IPS-NIHi7 (cell line): ENCODE measurements around the gene ANXA10.
"Not testable (repeated sequence)": the region's sequence is repeated elsewhere in the genome, so short reads cannot be mapped to it uniquely, and the experiment has no call there.

ENCODE experiments used
- DNase-seq: peaks from one replicate; pipeline ENCODE4 v3.0.0; 2012; ENCODE audit warnings: mixed read lengths; ENCODE audit errors: extremely low spot score

The ANXA10 gene, protein sequence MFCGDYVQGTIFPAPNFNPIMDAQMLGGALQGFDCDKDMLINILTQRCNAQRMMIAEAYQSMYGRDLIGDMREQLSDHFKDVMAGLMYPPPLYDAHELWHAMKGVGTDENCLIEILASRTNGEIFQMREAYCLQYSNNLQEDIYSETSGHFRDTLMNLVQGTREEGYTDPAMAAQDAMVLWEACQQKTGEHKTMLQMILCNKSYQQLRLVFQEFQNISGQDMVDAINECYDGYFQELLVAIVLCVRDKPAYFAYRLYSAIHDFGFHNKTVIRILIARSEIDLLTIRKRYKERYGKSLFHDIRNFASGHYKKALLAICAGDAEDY

DNA sequence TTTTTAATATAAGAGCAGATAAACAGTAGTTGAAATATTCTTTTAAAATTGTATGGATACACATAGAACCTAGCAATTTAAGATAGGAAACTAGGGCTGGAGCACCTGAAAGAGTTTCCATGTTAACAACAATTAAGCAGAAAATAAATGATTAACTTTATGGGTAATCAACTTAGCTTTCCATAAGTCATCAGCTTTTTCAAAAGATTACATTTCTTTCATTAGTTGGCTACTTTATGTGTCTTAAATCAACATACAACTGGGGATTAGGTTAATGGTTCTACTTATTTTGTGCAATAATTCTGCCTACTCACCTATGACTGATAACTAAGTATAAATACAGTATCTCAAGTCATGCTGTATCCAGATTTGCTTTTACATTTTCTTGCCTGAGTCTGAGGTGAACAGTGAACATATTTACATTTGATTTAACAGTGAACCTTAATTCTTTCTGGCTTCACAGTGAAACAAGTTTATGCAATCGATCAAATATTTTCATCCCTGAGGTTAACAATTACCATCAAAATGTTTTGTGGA, at the start of gene ANXA10:
TSS of gene ANXA10 (plus strand) at position 362 of the 537 bp plus-strand sequence. CDS start at position 526, 164 bp downstream.
- DNase-seq = no peak

DNA sequence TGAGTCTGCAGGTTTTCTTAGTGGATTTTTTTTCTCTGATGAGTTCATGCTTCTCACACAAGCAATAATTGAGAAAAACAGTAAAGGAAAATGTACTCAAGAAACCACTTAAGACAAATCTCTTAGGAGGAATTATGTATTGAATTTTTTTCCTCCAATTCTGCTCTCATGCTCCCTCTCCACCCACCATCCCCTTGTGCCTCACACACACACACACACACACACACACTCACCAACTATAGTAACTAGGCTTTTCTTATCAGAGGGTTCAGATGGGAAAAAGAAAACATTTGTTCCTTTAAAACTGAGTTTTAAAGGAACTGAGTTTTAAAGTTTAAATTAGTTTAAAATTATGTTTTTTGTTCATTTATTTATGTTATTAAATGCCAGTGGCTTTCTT, 47.0 kb upstream of the ANXA10 start:
- no peak for DNase-seq

- DNase-seq = no peak
Measured at GRCh38 chr4:168050002-168050401, 42.3 kb upstream of the ANXA10 start.

- DNase-seq = no peak
Measured at GRCh38 chr4:168051526-168051925, 40.8 kb upstream of the ANXA10 start.

- no peak for DNase-seq
Measured at GRCh38 chr4:168057412-168057811, 34.9 kb upstream of the ANXA10 start.

GRCh38 chr4:168059251-168059650, 33.1 kb upstream of the ANXA10 start:
- no peak for DNase-seq

GRCh38 chr4:168063031-168063430, 29.3 kb upstream of the ANXA10 start:
- DNase-seq = no peak

DNA sequence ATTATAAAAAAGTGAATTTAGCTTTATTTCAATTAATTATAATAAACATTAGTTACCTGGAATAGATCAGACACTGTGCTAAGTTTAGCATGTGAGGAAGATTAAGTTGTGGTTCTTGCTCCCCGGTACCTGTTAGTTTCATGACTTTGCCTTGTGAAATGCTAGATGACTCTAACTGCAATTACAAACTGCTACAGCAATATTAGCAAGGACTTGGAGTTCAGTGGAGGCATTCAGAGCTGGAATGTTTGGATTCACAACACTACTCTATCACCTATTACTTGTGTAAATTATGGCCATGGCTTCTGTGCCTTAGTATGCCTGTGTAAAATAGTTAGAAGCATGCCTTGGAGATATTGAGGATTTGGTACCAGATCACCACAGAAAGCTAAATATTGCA, 21.4 kb upstream of the ANXA10 start:
- no peak for DNase-seq

- no peak for DNase-seq
Measured at GRCh38 chr4:168071304-168071703, 21.0 kb upstream of the ANXA10 start.

DNA sequence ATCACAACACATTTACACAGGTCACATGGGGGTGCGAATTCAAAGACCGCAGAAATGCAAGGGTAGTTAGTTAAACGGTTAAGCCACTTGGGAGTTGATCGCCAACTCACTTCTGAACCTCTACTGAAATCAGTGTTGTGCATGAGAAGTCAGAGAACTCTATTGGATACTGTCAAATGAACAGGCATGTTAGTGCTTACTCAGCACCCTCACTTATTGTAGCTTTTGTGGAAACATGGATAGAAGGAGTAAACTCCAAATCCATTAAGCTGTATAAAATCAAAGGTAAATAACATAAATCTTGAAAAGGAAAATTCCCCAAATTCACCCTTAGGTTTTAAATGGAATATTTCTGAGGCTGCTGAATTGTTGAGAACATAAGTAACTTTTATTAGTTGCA, 17.5 kb upstream of the ANXA10 start:
- no peak for DNase-seq

DNA sequence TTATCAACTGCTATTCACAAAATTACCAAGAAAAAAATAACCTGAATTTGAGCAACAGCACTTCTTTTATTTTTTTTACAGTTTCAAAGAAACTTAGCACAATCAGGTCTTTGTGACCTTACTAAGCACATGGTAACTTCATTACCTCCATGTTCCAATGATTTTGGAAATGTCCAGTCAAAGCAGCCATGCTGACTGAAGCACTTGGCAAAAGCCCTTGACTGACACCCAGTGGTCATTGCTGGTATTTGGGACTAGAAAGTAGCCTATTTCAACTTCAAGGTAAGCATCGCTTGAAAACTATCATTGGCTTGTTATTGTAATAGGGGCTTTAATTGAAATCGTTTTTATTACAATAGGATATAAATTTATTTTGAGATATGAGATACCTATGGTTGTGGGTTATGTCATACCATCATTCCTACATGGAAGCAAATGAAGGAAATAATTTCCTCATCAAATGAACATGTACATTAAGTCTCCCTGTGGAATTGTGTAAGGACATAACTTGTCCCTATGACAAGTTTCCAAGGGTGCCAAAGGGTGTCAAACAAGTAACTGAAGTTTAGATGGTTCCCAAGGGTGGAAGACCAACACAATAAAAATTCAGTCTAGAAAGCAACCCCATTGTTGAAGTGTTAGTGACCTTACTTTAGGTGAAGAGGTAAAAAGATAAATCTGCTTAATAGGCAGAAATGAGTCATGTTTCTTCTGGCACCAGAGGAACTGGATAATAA, 15.2 kb upstream of the ANXA10 start:
- peak; percentile 57 for DNase-seq

DNA sequence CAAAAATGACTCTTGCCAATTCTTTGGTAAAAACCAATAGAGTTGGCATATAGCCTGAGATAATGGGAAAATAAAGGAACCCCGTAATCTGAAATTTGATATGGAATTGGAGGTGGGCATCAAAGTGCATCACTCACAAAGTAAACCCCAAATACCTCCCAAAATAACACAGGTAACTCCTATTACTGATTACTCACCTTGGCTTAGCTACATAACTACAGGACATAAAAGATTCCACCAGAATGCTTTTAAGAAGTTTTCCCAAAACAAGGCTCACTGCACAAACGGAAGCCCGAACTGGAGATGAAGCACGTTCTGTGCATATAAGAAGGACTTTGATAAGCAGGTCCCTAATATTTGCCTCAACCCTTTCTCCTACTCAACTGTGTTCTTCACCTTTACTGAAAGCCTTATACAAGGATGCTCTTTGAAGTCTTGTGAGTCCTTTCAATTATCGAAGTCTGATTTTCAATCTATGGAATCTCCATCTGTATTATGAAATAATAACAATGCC, 14.6 kb upstream of the ANXA10 start:
- DNase-seq = no peak

- DNase-seq = peak; percentile 8
Measured at GRCh38 chr4:168082379-168082778, 10.0 kb upstream of the ANXA10 start.

GRCh38 chr4:168095776-168096406, 3.6 kb downstream of the ANXA10 start:
- no peak for DNase-seq

- DNase-seq = no peak
Measured at GRCh38 chr4:168096407-168096784, 4.1 kb downstream of the ANXA10 start.

- DNase-seq = no peak
Measured at GRCh38 chr4:168097161-168097560, 4.8 kb downstream of the ANXA10 start.

DNA sequence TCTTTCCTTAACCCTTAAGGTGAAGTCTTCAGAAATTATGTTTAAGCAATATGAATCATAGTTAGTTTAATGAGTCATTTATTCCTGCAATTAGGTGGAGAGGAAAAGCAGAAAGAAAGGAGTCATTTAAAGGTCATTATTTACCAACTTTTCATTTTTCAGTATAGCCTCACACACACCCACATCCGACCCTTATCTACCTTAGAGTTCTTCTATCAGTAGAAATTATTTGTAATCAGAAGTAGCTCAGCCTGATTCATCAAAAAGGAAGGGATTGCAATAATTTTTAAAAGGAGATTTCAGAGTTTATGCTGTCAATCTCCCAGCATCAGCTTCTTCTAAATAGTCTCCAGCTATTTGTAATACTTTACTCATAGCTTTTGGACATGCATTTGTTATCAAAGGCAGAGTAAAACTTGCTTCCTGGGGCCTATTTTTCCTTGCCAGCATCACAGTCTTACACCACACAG, 5.9 kb downstream of the ANXA10 start:
- no peak for DNase-seq

- no peak for DNase-seq
Measured at GRCh38 chr4:168099195-168099594, 6.9 kb downstream of the ANXA10 start.

DNA sequence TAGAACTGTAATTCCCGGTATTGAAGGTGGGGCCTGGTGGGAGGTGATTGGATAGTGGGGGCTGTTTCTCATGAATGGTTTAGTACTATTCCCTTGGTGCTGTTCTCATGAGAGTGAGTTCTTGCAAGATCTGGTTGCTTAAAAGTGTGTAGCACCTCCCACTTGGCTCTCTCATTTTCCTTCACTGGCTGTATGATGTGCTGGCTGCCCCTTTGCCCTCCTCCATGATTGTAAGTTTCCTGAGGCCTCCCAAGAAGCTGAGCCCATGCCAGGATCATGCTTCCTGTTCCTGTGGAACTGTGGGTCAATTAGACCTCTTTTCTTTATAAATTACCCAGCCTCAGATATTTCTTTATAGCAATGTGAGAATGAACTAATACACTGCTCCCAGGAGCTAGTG, 8.7 kb downstream of the ANXA10 start:
- DNase-seq = no peak

GRCh38 chr4:168102403-168102802, 10.1 kb downstream of the ANXA10 start:
- no peak for DNase-seq

GRCh38 chr4:168109527-168109926, 17.2 kb downstream of the ANXA10 start:
- no peak for DNase-seq

- not testable (repeated sequence) for DNase-seq
Measured at GRCh38 chr4:168113059-168113458, 20.7 kb downstream of the ANXA10 start.
